H1 (cell line): ENCODE results near the gene VAMP2. TPM values are rescaled to one million over a fixed set of nuclear protein-coding genes. Genes with fewer than 3 reads are reported as not detected.

ENCODE experiments used
- ATF3 ChIP-seq: IDR thresholded peaks from 2 replicates; pipeline ENCODE4 v1.6.1; 2011; ENCODE audit warnings: low read depth, mild to moderate bottlenecking, low read length; ENCODE audit not compliant: insufficient read depth
- CTCF ChIP-seq, 3 experiments: IDR thresholded peaks; 1 replicate in 2 of 3; 2 replicates in 1 of 3; pipeline versions ENCODE4 v1.5.1 to v1.6.1; 2011; ENCODE audit warnings: low read length in 3 of 3, mild to moderate bottlenecking in 3 of 3, inconsistent platforms in 2 of 3, low read depth in 1 of 3, moderate library complexity in 1 of 3; ENCODE audit not compliant: insufficient read depth in 1 of 3; ENCODE audit errors: control extremely low read depth in 1 of 3
- E2F6 ChIP-seq: IDR thresholded peaks from 2 replicates; pipeline ENCODE4 v1.6.1; 2012; ENCODE audit warnings: inconsistent platforms
- GTF2F1 ChIP-seq: IDR thresholded peaks from 2 replicates; pipeline ENCODE4 v1.6.1; 2012; ENCODE audit warnings: low read depth, low read length, improper control_type of control experiment, borderline replicate concordance
- HDAC6 ChIP-seq: IDR thresholded peaks from one replicate; pipeline ENCODE4 v1.7.1; 2012; ENCODE audit warnings: low read depth, mild to moderate bottlenecking, inconsistent platforms, low read length, moderate library complexity
- KDM4A ChIP-seq: IDR thresholded peaks from one replicate; pipeline ENCODE4 v1.7.1; 2012; ENCODE audit warnings: low read depth, mild to moderate bottlenecking, moderate library complexity, low read length, inconsistent platforms; ENCODE audit not compliant: severe bottlenecking
- KDM5A ChIP-seq: fragments of 200-600 bp; IDR thresholded peaks from 2 replicates; pipeline ENCODE4 v1.7.1; 2012; ENCODE audit warnings: mild to moderate bottlenecking, low read length, inconsistent platforms, mixed read lengths
- MAFK ChIP-seq: IDR thresholded peaks from 2 replicates; pipeline ENCODE4 v1.6.1; 2012; ENCODE audit warnings: low read depth, mild to moderate bottlenecking, improper control_type of control experiment, low read length
- POLR2A ChIP-seq, 2 experiments: IDR thresholded peaks; 1 replicate in 1 of 2; 2 replicates in 1 of 2; pipeline ENCODE4 v1.6.1; 2011; ENCODE audit warnings: low read depth in 2 of 2, low read length in 2 of 2, mild to moderate bottlenecking in 2 of 2; ENCODE audit errors: control extremely low read depth in 1 of 2
- POU5F1 ChIP-seq: IDR thresholded peaks from 2 replicates; pipeline ENCODE4 v1.6.1; 2011; ENCODE audit warnings: low read depth, mild to moderate bottlenecking, low read length, moderate library complexity
- RBBP5 ChIP-seq: IDR thresholded peaks from 2 replicates; pipeline ENCODE4 v1.7.1; 2012; ENCODE audit warnings: low read depth, mild to moderate bottlenecking, inconsistent platforms, low read length, moderate library complexity, borderline replicate concordance
- RXRA ChIP-seq: IDR thresholded peaks from 2 replicates; pipeline ENCODE4 v1.6.1; 2011; ENCODE audit warnings: low read depth, mild to moderate bottlenecking, low read length, moderate library complexity; ENCODE audit not compliant: insufficient read depth
- SIN3A ChIP-seq, 2 experiments: IDR thresholded peaks in 1 of 2; conservative IDR thresholded peaks in 1 of 2; 2 replicates each; pipeline ENCODE4 v1.6.1; 2011 to 2012; ENCODE audit warnings: low read length in 2 of 2, improper control_type of control experiment in 1 of 2, low read depth in 1 of 2, mild to moderate bottlenecking in 1 of 2
- SIRT6 ChIP-seq: IDR thresholded peaks from one replicate; pipeline ENCODE4 v1.7.1; 2012; ENCODE audit warnings: low read length, inconsistent platforms
- SP4 ChIP-seq: IDR thresholded peaks from 2 replicates; pipeline ENCODE4 v1.6.1; 2012; ENCODE audit warnings: low read length, inconsistent platforms
- SUZ12 ChIP-seq: fragments of 200-600 bp; sonication (generic); IDR thresholded peaks from 2 replicates; pipeline ENCODE4 v1.6.1; 2012; ENCODE audit warnings: mild to moderate bottlenecking, inconsistent platforms, low read length, moderate library complexity, mixed read lengths
- TCF12 ChIP-seq: IDR thresholded peaks from 2 replicates; pipeline ENCODE4 v1.6.1; 2011; ENCODE audit warnings: low read depth, mild to moderate bottlenecking, low read length
- USF2 ChIP-seq: IDR thresholded peaks from 2 replicates; pipeline ENCODE4 v1.6.1; 2011; ENCODE audit warnings: low read length, improper control_type of control experiment
- YY1 ChIP-seq: IDR thresholded peaks from 2 replicates; pipeline ENCODE4 v1.6.1; 2011; ENCODE audit warnings: low read depth, mild to moderate bottlenecking, low read length
- ZNF274 ChIP-seq: IDR thresholded peaks from 2 replicates; pipeline ENCODE4 v1.7.0; 2012; ENCODE audit warnings: low read length, borderline replicate concordance; ENCODE audit errors: extremely low read depth
- polyA plus RNA-seq, 7 experiments: library from polyadenylated mRNA; depleted of rRNA in 3 of 7; stranded (reverse) in 5 of 7; unstranded in 2 of 7; fragments of >200 nt in 5 of 7; fragments of 200-250 nt in 2 of 7; gene quantifications; 1 replicate in 5 of 7; 2 replicates in 1 of 7; 4 replicates in 1 of 7; pipeline versions ENCODE4 v1.2.1 to v1.2.3, GENCODE V29; 2011 to 2013; ENCODE audit warnings: missing spikeins in 2 of 7, mixed read lengths in 2 of 7
- total RNA-seq: library from RNA; stranded (reverse); fragmentation: NEBNext Ultra II Directional; extraction: Animal tissue kit (Norgen Biotek cat#: 25700); gene quantifications from 2 replicates; pipeline ENCODE4 v1.2.1, GENCODE V29; 2021

The VAMP2 gene
- total and polyA plus RNA-seq, 2 of the 8 experiments (the other 6 are each of a cell fraction or from before 2014, with no cell fraction given), result 19.3 to 20.5 TPM

- TF ChIP-seq KDM4A (peak; percentile 39), POU5F1 (no peak), HDAC6 (no peak), USF2 (no peak), ATF3 (no peak), RBBP5 (peak; percentile 74; the same call in 1 of the 2 replicates), TCF12 (no peak), SUZ12 (no peak), SIRT6 (no peak), YY1 (peak; percentile 94), CTCF (IDR thresholded peaks at IDR 0.05; ENCODE audit: control extremely low read depth in 1 of 3, insufficient read depth in 1 of 3, low read depth in 1 of 3, low read length in 3 of 3) (no peak), MAFK (no peak), KDM5A (no peak), SIN3A (conservative IDR thresholded peaks at IDR 0.05 in 1 of 2, IDR thresholded peaks at IDR 0.05 in 1 of 2; ENCODE audit: low read depth in 1 of 2, low read length in 2 of 2) (peak; percentile 20 to 80; a peak in 3 of 4 replicates), E2F6 (no peak), RXRA (no peak), ZNF274 (no peak), GTF2F1 (no peak), POLR2A (IDR thresholded peaks at IDR 0.05; ENCODE audit: control extremely low read depth in 1 of 2, low read depth in 2 of 2, low read length in 2 of 2) (peak; percentile 18 to 70; a peak in 2 of 3 replicates), SP4 (no peak)
These were observed at the start of gene VAMP2 (continued) for GRCh38 chr17:8162233-8162996.
